ENCODE measurements around the gene TMEM132D.

- TF ChIP-seq TCF7 (CRISPR knock-in tag; IDR thresholded peaks at IDR 0.05; ENCODE audit: low read depth): no peak
- no peak for TF ChIP-seq FOXK1 (CRISPR knock-in tag; IDR thresholded peaks at IDR 0.05)
- TF ChIP-seq ATF3 (CRISPR knock-in tag; conservative IDR thresholded peaks at IDR 0.05): no peak
- no peak for TF ChIP-seq IRF2 (CRISPR knock-in tag; IDR thresholded peaks at IDR 0.05; ENCODE audit: borderline replicate concordance, low read depth)
- no peak for TF ChIP-seq CBFB (CRISPR knock-in tag; IDR thresholded peaks at IDR 0.05; ENCODE audit: low read depth)
- TF ChIP-seq AFF4 (CRISPR knock-in tag; IDR thresholded peaks at IDR 0.05; ENCODE audit: borderline replicate concordance): no peak
- TF ChIP-seq SMAD3 (CRISPR knock-in tag; IDR thresholded peaks at IDR 0.05; ENCODE audit: borderline replicate concordance): no peak
- no peak for TF ChIP-seq CTCF (IDR thresholded peaks at IDR 0.05)
- TF ChIP-seq MAX (CRISPR knock-in tag; IDR thresholded peaks at IDR 0.05): no peak
- TF ChIP-seq, protein P1, sequence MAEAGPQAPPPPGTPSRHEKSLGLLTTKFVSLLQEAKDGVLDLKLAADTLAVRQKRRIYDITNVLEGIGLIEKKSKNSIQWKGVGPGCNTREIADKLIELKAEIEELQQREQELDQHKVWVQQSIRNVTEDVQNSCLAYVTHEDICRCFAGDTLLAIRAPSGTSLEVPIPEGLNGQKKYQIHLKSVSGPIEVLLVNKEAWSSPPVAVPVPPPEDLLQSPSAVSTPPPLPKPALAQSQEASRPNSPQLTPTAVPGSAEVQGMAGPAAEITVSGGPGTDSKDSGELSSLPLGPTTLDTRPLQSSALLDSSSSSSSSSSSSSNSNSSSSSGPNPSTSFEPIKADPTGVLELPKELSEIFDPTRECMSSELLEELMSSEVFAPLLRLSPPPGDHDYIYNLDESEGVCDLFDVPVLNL (CRISPR knock-in tag; IDR thresholded peaks at IDR 0.05; ENCODE audit: borderline replicate concordance, low read depth): no peak
- TF ChIP-seq FOXJ3 (CRISPR knock-in tag; IDR thresholded peaks at IDR 0.05; ENCODE audit: borderline replicate concordance): no peak
- no peak for TF ChIP-seq FOXP4 (CRISPR knock-in tag; IDR thresholded peaks at IDR 0.05)
Observed at GRCh38 chr12:129941618-129942017, 37.8 kb upstream of the TMEM132D start.

All from WTC11 (cell line).